ENCODE data around the gene ELK3.

ELK3 gene

DNA sequence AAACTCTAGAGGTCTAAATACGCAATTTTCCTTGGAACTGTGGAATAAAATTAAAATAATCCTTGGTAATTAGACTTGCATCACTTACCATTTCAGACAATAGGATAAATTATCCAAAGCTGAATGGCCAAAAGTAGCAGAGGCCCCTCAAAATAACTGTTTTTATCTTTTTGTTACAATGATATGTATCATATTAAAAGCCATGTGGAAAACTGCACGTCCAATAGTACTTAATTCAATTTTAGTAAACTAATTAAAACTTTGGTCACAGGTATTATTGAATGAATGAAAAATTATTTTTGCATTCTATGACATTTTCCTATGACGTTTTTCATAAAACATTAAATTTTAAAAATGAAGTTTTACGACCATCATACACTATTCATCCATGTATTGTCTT lies 107.6 kb downstream of the ELK3 start:
- H2BK15ac ChIP-seq (ENCODE audit: low read length), result no peak overlapping the region
- no peaks in the 10 kb centered on the region for H3K27me3 ChIP-seq (ENCODE audit: control insufficient read depth in 3 of 3, insufficient read depth in 3 of 3, low read depth in 1 of 3, low read length in 3 of 3)
- H3K27ac ChIP-seq (replicated peaks; ENCODE audit: low read length), result no peak overlapping the region
- no peak overlapping the region for H2AK5ac ChIP-seq (ENCODE audit: low read depth, low read length)
- no peak overlapping the region for H3K23ac ChIP-seq (ENCODE audit: low read depth, low read length, poor library complexity)
- no peak overlapping the region for H2BK12ac ChIP-seq (ENCODE audit: low read length)
- no peak for DNase-seq (ENCODE audit: low spot score)
- H3K9me3 ChIP-seq (replicated peaks in 1 of 2; ENCODE audit: control insufficient read depth in 2 of 2, insufficient read depth in 1 of 2, low read depth in 1 of 2, low read length in 2 of 2), result no peaks in the 10 kb centered on the region
- no peak overlapping the region for H3K14ac ChIP-seq (ENCODE audit: low read length)
- no peaks in the 10 kb centered on the region for H3K79me1 ChIP-seq (ENCODE audit: low read depth, low read length)
- no peak overlapping the region for H2AFZ ChIP-seq (ENCODE audit: low read length)
- no peak overlapping the region for H2BK120ac ChIP-seq (ENCODE audit: low read depth, low read length)
- H3K4me1 ChIP-seq (ENCODE audit: control insufficient read depth in 2 of 2, insufficient read depth in 1 of 2, low read depth in 1 of 2, low read length in 2 of 2), result peaks cover 0 to 12% of the 10 kb centered on the region in 2 donors
- H3K4ac ChIP-seq (ENCODE audit: low read length), result no peak overlapping the region
- no peak overlapping the region for H3K9ac ChIP-seq (ENCODE audit: low read depth, low read length, poor library complexity)
- H4K91ac ChIP-seq (ENCODE audit: low read depth, low read length, poor library complexity), result no peak overlapping the region
- no CpG with 5 or more reads among the region's 4 CpGs for WGBS, 2 donors (ENCODE audit: extremely low coverage in 2 of 2, insufficient read length in 2 of 2, insufficient replicate concordance in 1 of 2)
- H2BK5ac ChIP-seq (ENCODE audit: low read length), result no peak overlapping the region
- H3K36me3 ChIP-seq (replicated peaks in 1 of 2; ENCODE audit: control insufficient read depth in 2 of 2, insufficient read depth in 2 of 2, low read length in 2 of 2), result peaks cover 0 to 37% of the 10 kb centered on the region in 2 donors
- H3K4me3 ChIP-seq (ENCODE audit: low read length in 2 of 2), result no peak overlapping the region
- H3K18ac ChIP-seq (ENCODE audit: low read length), result no peak overlapping the region
- no peak overlapping the region for H3K4me2 ChIP-seq (ENCODE audit: insufficient read depth, low read length, poor library complexity, severe bottlenecking)
- H4K8ac ChIP-seq (ENCODE audit: low read depth, low read length), result no peak overlapping the region

DNA sequence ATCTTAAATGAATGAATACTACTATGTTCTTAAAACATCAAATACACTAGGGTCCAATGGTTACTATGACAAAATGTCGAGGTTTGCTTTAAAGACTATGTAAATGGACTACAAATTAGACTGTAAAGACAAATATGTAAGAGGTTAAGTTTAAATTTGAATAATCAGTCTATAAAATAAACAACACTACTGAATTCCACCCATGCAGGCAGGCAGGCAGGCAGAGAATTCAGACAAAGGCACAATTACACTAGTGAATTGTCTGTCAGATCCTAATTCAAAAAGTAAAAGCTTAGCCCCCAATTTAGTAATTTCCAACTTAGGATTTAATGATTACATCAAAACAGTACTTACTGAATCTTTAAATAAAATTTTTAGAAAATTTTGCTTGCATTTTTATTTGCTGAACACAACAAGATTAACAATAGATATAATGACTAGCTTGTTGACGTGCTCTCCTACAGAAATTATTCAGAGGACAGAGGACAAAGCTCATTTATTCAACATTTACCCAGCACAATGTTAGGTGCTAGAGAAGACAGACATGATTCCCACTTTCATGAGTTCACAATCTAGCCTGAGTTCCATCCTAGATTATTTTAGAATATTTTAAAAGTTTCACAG lies 108.6 kb downstream of the ELK3 start:
- no peak overlapping the region for H3K9ac ChIP-seq (ENCODE audit: low read depth, low read length, poor library complexity)
- H3K36me3 ChIP-seq (replicated peaks in 1 of 2; ENCODE audit: control insufficient read depth in 2 of 2, insufficient read depth in 2 of 2, low read length in 2 of 2), result peaks cover 0 to 26% of the 10 kb centered on the region in 2 donors
- no peak overlapping the region for H2BK15ac ChIP-seq (ENCODE audit: low read length)
- no peak overlapping the region for H2BK12ac ChIP-seq (ENCODE audit: low read length)
- H3K4me3 ChIP-seq (ENCODE audit: low read length in 2 of 2), result no peak overlapping the region
- H2BK5ac ChIP-seq (ENCODE audit: low read length), result no peak overlapping the region
- H3K27ac ChIP-seq (replicated peaks; ENCODE audit: low read length), result no peak overlapping the region
- no peaks in the 10 kb centered on the region for H3K27me3 ChIP-seq (ENCODE audit: control insufficient read depth in 3 of 3, insufficient read depth in 3 of 3, low read depth in 1 of 3, low read length in 3 of 3)
- no peak overlapping the region for H3K14ac ChIP-seq (ENCODE audit: low read length)
- no peak overlapping the region for H3K4ac ChIP-seq (ENCODE audit: low read length)
- no peak overlapping the region for H3K18ac ChIP-seq (ENCODE audit: low read length)
- peaks cover 0 to 12% of the 10 kb centered on the region in 2 donors for H3K4me1 ChIP-seq (ENCODE audit: control insufficient read depth in 2 of 2, insufficient read depth in 1 of 2, low read depth in 1 of 2, low read length in 2 of 2)
- no peak overlapping the region for H2AK5ac ChIP-seq (ENCODE audit: low read depth, low read length)
- H3K9me3 ChIP-seq (replicated peaks in 1 of 2; ENCODE audit: control insufficient read depth in 2 of 2, insufficient read depth in 1 of 2, low read depth in 1 of 2, low read length in 2 of 2), result no peaks in the 10 kb centered on the region
- H4K8ac ChIP-seq (ENCODE audit: low read depth, low read length), result no peak overlapping the region
- no peak overlapping the region for H3K4me2 ChIP-seq (ENCODE audit: insufficient read depth, low read length, poor library complexity, severe bottlenecking)
- H3K79me1 ChIP-seq (ENCODE audit: low read depth, low read length), result no peaks in the 10 kb centered on the region
- no CpG with 5 or more reads among the region's 2 CpGs for WGBS, 2 donors (ENCODE audit: extremely low coverage in 2 of 2, insufficient read length in 2 of 2, insufficient replicate concordance in 1 of 2)
- no peak for DNase-seq (ENCODE audit: low spot score)
- H2BK120ac ChIP-seq (ENCODE audit: low read depth, low read length), result no peak overlapping the region
- H3K23ac ChIP-seq (ENCODE audit: low read depth, low read length, poor library complexity), result no peak overlapping the region
- H2AFZ ChIP-seq (ENCODE audit: low read length), result no peak overlapping the region
- no peak overlapping the region for H4K91ac ChIP-seq (ENCODE audit: low read depth, low read length, poor library complexity)

DNA sequence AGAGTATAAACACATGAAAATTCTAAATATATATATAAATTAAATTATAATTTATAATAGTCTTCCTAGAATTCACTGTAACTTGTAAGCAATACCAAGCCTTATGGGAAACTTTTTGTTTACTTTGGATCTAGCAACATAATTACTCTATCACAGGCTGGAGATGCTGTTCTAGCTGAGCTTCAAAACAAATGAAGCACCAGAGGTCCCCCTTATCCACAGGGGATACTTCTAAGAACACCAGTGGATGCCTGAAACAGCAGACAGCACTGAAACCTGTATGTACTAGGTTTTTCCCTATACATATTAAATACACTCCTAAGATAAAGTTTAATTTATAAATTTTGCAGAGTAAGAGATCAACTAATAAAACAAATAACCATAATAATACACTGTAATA lies 109.5 kb downstream of the ELK3 start:
- Histone ChIP-seq H2BK15ac (ENCODE audit: low read length) (no peak overlapping the region), H2AFZ (ENCODE audit: low read length) (no peak overlapping the region), H3K79me1 (ENCODE audit: low read depth, low read length) (no peaks in the 10 kb centered on the region), H3K14ac (ENCODE audit: low read length) (no peak overlapping the region), H2BK5ac (ENCODE audit: low read length) (no peak overlapping the region), H3K18ac (ENCODE audit: low read length) (no peak overlapping the region), H4K91ac (ENCODE audit: low read depth, low read length, poor library complexity) (no peak overlapping the region), H3K4me3 (ENCODE audit: low read length in 2 of 2) (no peak overlapping the region), H3K4ac (ENCODE audit: low read length) (no peak overlapping the region), H2BK120ac (ENCODE audit: low read depth, low read length) (no peak overlapping the region), H3K9ac (ENCODE audit: low read depth, low read length, poor library complexity) (no peak overlapping the region), H2AK5ac (ENCODE audit: low read depth, low read length) (no peak overlapping the region), H2BK12ac (ENCODE audit: low read length) (no peak overlapping the region), H3K4me1 (ENCODE audit: control insufficient read depth in 2 of 2, insufficient read depth in 1 of 2, low read depth in 1 of 2, low read length in 2 of 2) (peaks cover 0 to 12% of the 10 kb centered on the region in 2 donors), H3K36me3 (replicated peaks in 1 of 2; ENCODE audit: control insufficient read depth in 2 of 2, insufficient read depth in 2 of 2, low read length in 2 of 2) (peaks cover 0 to 23% of the 10 kb centered on the region in 2 donors), H4K8ac (ENCODE audit: low read depth, low read length) (no peak overlapping the region), H3K27me3 (ENCODE audit: control insufficient read depth in 3 of 3, insufficient read depth in 3 of 3, low read depth in 1 of 3, low read length in 3 of 3) (no peaks in the 10 kb centered on the region), H3K9me3 (replicated peaks in 1 of 2; ENCODE audit: control insufficient read depth in 2 of 2, insufficient read depth in 1 of 2, low read depth in 1 of 2, low read length in 2 of 2) (no peaks in the 10 kb centered on the region), H3K27ac (replicated peaks; ENCODE audit: low read length) (no peak overlapping the region), H3K4me2 (ENCODE audit: insufficient read depth, low read length, poor library complexity, severe bottlenecking) (no peak overlapping the region), H3K23ac (ENCODE audit: low read depth, low read length, poor library complexity) (no peak overlapping the region)
- no peak for DNase-seq (ENCODE audit: low spot score)

DNA sequence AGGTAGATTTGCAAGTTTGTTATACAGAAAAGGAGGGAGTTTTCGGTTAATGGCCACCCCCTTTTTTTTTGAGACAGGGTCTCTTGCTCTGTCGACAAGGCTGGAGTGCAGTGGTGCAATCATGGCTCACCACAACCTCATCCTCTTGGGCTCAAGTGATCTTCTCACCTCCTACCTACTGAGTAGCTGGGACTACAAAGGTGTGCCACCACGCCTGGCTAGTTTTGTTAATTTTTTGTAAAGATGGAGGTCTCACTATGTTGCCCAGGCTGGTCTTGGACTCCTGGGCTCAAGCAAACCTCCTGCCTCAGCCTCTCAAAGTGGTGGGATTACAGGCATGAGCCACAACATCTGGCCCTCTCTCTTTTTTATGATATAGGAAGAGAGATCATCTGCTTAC lies 111.5 kb downstream of the ELK3 start:
- Histone ChIP-seq H3K79me1 (ENCODE audit: low read depth, low read length) (no peaks in the 10 kb centered on the region), H3K27ac (replicated peaks; ENCODE audit: low read length) (no peak overlapping the region), H4K8ac (ENCODE audit: low read depth, low read length) (no peak overlapping the region), H3K27me3 (ENCODE audit: control insufficient read depth in 3 of 3, insufficient read depth in 3 of 3, low read depth in 1 of 3, low read length in 3 of 3) (no peaks in the 10 kb centered on the region), H2BK15ac (ENCODE audit: low read length) (no peak overlapping the region), H3K23ac (ENCODE audit: low read depth, low read length, poor library complexity) (no peak overlapping the region), H2BK12ac (ENCODE audit: low read length) (no peak overlapping the region), H3K4ac (ENCODE audit: low read length) (no peak overlapping the region), H4K91ac (ENCODE audit: low read depth, low read length, poor library complexity) (no peak overlapping the region), H3K4me1 (ENCODE audit: control insufficient read depth in 2 of 2, insufficient read depth in 1 of 2, low read depth in 1 of 2, low read length in 2 of 2) (peaks cover 0 to 12% of the 10 kb centered on the region in 2 donors), H3K9me3 (replicated peaks in 1 of 2; ENCODE audit: control insufficient read depth in 2 of 2, insufficient read depth in 1 of 2, low read depth in 1 of 2, low read length in 2 of 2) (peaks cover 0 to 7% of the 10 kb centered on the region in 2 donors), H3K9ac (ENCODE audit: low read depth, low read length, poor library complexity) (no peak overlapping the region), H3K14ac (ENCODE audit: low read length) (no peak overlapping the region), H2AFZ (ENCODE audit: low read length) (no peak overlapping the region), H3K4me2 (ENCODE audit: insufficient read depth, low read length, poor library complexity, severe bottlenecking) (no peak overlapping the region), H3K4me3 (ENCODE audit: low read length in 2 of 2) (no peak overlapping the region), H2AK5ac (ENCODE audit: low read depth, low read length) (no peak overlapping the region), H2BK120ac (ENCODE audit: low read depth, low read length) (no peak overlapping the region), H3K36me3 (replicated peaks in 1 of 2; ENCODE audit: control insufficient read depth in 2 of 2, insufficient read depth in 2 of 2, low read length in 2 of 2) (peaks cover 0 to 23% of the 10 kb centered on the region in 2 donors), H2BK5ac (ENCODE audit: low read length) (no peak overlapping the region), H3K18ac (ENCODE audit: low read length) (no peak overlapping the region)
- no peak for DNase-seq (ENCODE audit: low spot score)
- WGBS, 2 donors (ENCODE audit: extremely low coverage in 2 of 2, insufficient read length in 2 of 2, insufficient replicate concordance in 1 of 2), result no CpG with 5 or more reads among the region's 3 CpGs

Measured in neuronal stem cell (in vitro differentiated cells).